Subcutaneous adipose tissue (tissue), 4 donors: ENCODE measurements around the gene ACSBG1. TPM values are rescaled to one million over a fixed set of nuclear protein-coding genes. Genes with fewer than 3 reads are reported as not detected.

Source experiments
- CTCF ChIP-seq: fragments of 450-650 bp; IDR thresholded peaks from one replicate; pipeline ENCODE4 v1.5.1; 2016; ENCODE audit warnings: low read depth, mild to moderate bottlenecking, control low read depth, antibody characterized with exemption, moderate library complexity
- total RNA-seq, 4 donors: library from RNA; depleted of rRNA; stranded (reverse); fragments of >200 nt; gene quantifications; one replicate each; pipeline ENCODE4 v1.1.0, GENCODE V29; 2016

ACSBG1 gene
- total RNA-seq, 4 donors from 2014 or later = not detected

- no peak for TF ChIP-seq CTCF
Measured at GRCh38 chr15:78216276-78217104, 17.9 kb downstream of the ACSBG1 start.

- no peak for TF ChIP-seq CTCF
Measured at GRCh38 chr15:78213956-78214355, 20.4 kb downstream of the ACSBG1 start.

GRCh38 chr15:78213425-78213750, 21.0 kb downstream of the ACSBG1 start:
- TF ChIP-seq CTCF = no peak

GRCh38 chr15:78212546-78213424, 21.6 kb downstream of the ACSBG1 start:
- TF ChIP-seq CTCF = no peak

GRCh38 chr15:78212008-78212407, 22.4 kb downstream of the ACSBG1 start:
- no peak for TF ChIP-seq CTCF

GRCh38 chr15:78211189-78211921, 23.0 kb downstream of the ACSBG1 start:
- TF ChIP-seq CTCF = no peak

- TF ChIP-seq CTCF = no peak
Measured at GRCh38 chr15:78210349-78210717, 24.0 kb downstream of the ACSBG1 start.
